ENCODE data around the gene SLC22A31. TPM values are rescaled to one million over a fixed set of nuclear protein-coding genes. Genes with fewer than 3 reads are reported as not detected.
A peak's percentile ranks its signal among the peaks of the same experiment; 100 is the strongest.

SLC22A31 gene
- total RNA-seq, 2 donors from 2014 or later: 68.2 TPM; not detected in 1

- ATAC-seq: no peak
- 60 to 90% methylated on average over 3 to 5 of the region's 5 CpGs for WGBS, 2 donors
- H3K27ac ChIP-seq: no peak overlapping the region
- DNase-seq: no peak
- intact Hi-C loops (cut with DNase I): loop anchor here (10.0 kb wide), 1 partner anchor 405 kb away; the partner anchor contains the start of gene APRT
- H3K9me3 ChIP-seq: no peaks in the 10 kb centered on the region
- H3K4me3 ChIP-seq: no peak overlapping the region
- no peaks in the 10 kb centered on the region for H3K27me3 ChIP-seq
- peaks cover 9 to 13% of the 10 kb centered on the region in 2 donors for H3K36me3 ChIP-seq (replicated peaks in 1 of 2; ENCODE audit: insufficient read depth in 1 of 2, low read depth in 2 of 2)
- H3K4me1 ChIP-seq: peaks cover 26% of the 10 kb centered on the region
- TF ChIP-seq CTCF (IDR thresholded peaks at IDR 0.05) (no peak), POLR2A (IDR thresholded peaks at IDR 0.05) (no peak)
These were observed 19.0 kb upstream of the SLC22A31 start for GRCh38 chr16:89219365-89219764.

DNA sequence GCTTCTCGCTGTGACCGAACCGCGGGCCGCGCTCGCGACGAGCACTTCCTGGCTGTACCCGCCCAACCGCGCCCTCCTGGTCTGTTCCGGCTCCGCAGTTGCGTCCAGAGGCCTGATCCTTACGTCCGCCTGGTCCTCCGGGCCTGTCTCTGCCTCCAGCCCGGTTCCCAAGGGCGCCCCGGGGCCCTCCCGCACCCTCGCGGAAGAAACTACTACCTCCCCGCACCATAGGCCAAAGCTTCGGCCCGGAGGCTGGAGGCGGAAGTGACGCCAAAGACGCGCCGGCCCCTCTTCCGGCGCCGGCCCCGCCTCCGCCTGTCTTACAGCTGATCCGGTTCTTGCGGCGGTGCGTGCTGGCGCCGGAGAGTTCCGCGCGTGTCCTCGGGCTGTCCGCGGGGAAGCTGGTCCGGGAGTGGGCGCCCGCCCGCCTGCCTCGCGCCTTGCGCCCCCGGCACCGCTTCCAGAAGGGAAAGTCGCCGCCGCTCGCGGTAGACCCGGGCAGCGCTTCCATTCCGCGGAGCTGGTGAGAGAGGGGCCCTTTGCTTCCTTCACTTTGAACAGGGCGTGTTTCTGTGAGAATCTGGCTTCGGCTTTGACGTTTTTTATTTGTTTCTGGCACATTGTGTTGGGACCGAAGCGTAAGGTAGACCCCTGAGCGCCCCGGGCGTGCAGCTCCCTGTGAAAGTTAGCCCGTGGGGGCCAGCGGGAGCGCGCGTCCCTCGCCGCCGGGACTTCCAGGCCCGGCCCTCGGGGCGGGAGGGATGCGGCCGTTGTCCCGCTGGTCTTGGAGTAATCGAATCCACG lies 17.3 kb upstream of the SLC22A31 start, which contains the start of gene ZNF778:
ZNF778 (plus strand) TSS at position 316 of the 804 bp plus-strand sequence. CDS start 3,425 bp downstream, outside the sequence.
- intact Hi-C loops (cut with DNase I): loop anchor here (10.0 kb wide), 1 partner anchor 403 kb away; the partner anchor contains the start of gene APRT
- WGBS, 2 donors: 0% methylated on average over 48 to 91 of the region's 91 CpGs
- ATAC-seq: peak; percentile 90

DNA sequence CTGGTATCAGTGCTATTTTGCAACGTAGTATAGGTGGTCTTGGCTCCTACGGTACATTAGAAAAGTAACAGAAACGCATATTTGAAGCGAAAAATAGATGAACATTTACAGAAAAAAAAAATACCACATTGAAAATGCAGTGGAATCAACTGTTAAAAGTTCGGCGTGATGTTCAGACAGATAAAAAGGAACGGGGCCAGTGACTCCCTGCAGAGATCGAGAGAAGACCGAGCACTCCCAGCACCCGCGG lies 16.7 kb upstream of the SLC22A31 start:
- H3K4me1 ChIP-seq: peaks cover 26% of the 10 kb centered on the region
- no peak for TF ChIP-seq POLR2A (IDR thresholded peaks at IDR 0.05)
- TF ChIP-seq CTCF (IDR thresholded peaks at IDR 0.05): no peak
- ATAC-seq: no peak
- peaks cover 0 to 3% of the 10 kb centered on the region in 2 donors for H3K36me3 ChIP-seq (replicated peaks in 1 of 2; ENCODE audit: insufficient read depth in 1 of 2, low read depth in 2 of 2)
- peak overlapping the region; percentile 75 to 78 for H3K4me3 ChIP-seq
- DNase-seq: no peak
- no peaks in the 10 kb centered on the region for H3K9me3 ChIP-seq
- H3K27me3 ChIP-seq: no peaks in the 10 kb centered on the region
- 0% methylated on average over 11 of the region's 11 CpGs for WGBS, 2 donors
- H3K27ac ChIP-seq: peak overlapping the region; percentile 73 to 97 (median 92)
- intact Hi-C loops (cut with DNase I): loop anchor here (10.0 kb wide), 1 partner anchor 402 kb away; the partner anchor contains the start of gene APRT

More for the DNA sequence above, 17.3 kb upstream of the SLC22A31 start, which contains the start of gene ZNF778:
- DNase-seq: peak; percentile 80 to 87 (median 82)
- Histone ChIP-seq H3K36me3 (replicated peaks in 1 of 2; ENCODE audit: insufficient read depth in 1 of 2, low read depth in 2 of 2) (peaks cover 0 to 4% of the 10 kb centered on the region in 2 donors), H3K4me1 (peaks cover 26% of the 10 kb centered on the region), H3K9me3 (no peaks in the 10 kb centered on the region), H3K27me3 (no peaks in the 10 kb centered on the region), H3K4me3 (peak within 1 kb of the TSS; percentile 75 to 78), H3K27ac (peak within 1 kb of the TSS; percentile 73 to 97 (median 92))
- TF ChIP-seq CTCF (IDR thresholded peaks at IDR 0.05) (peak in 2 of 7 experiments; percentile 3 to 11), POLR2A (IDR thresholded peaks at IDR 0.05) (peak; percentile 51 to 83 (median 80))

DNA sequence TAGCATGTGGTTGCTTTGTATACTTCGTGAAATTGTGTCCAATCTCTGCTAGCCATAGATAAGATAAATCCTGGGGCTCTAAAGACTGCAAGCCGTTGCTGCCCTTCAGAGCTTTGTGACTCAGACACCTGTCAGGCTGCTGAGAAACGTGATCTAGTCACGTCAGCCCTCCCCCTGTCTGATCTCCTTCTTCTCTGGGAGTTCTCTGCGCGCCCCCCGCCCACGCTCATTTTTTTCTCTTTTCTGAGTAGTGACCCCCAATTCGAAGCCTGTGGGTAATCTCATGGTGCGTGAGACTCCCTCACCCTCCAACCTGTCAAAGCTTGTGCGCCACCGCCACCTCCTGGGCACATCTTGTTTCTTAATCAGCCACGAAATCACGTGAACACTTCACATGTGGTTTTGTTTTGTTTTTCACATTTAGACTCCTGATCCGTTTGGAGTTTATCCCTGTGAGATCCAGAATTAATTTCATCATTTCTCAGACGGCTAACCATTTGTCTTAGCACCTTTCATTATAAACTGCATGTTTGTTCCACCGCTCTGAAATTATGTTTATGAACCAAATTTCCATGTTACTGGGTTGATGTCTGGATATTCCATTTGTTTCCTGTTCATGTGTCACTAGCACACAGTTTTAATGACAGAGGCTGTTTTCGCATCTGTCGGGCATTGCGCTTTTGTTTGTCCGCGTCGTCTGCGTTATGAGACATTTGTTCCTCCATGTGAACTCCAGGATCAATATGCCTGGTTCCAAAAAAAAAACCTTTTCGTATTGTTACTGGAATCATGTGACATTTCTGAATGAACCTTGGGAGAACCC lies 16.2 kb upstream of the SLC22A31 start:
- H3K9me3 ChIP-seq: no peaks in the 10 kb centered on the region
- H3K4me1 ChIP-seq: peaks cover 26% of the 10 kb centered on the region
- ATAC-seq (peak; percentile 80), DNase-seq (peak; percentile 72 to 85 (median 80))
- intact Hi-C loops (cut with DNase I): loop anchor here (10.0 kb wide), 1 partner anchor 402 kb away; the partner anchor contains the start of gene APRT
- H3K4me3 ChIP-seq: peak overlapping the region; percentile 75 to 78
- 1 to 2% methylated on average over 25 of the region's 25 CpGs for WGBS, 2 donors
- TF ChIP-seq CTCF (IDR thresholded peaks at IDR 0.05) (peak; percentile 51 to 90 (median 83)), POLR2A (IDR thresholded peaks at IDR 0.05) (no peak)
- H3K27ac ChIP-seq: peak overlapping the region; percentile 22 to 97 (median 84)
- H3K36me3 ChIP-seq (replicated peaks in 1 of 2; ENCODE audit: insufficient read depth in 1 of 2, low read depth in 2 of 2): peaks cover 0 to 3% of the 10 kb centered on the region in 2 donors
- H3K27me3 ChIP-seq: no peaks in the 10 kb centered on the region
